Cortex of kidney (tissue), 1 donor: Measurements from ENCODE around the gene PLEKHA8.
"Not testable (repeated sequence)": the region's sequence is repeated elsewhere in the genome, so short reads cannot be mapped to it uniquely, and the experiment has no call there.

Source experiments
- DNase-seq: peaks from one replicate; lab custom pipeline; 2025; lab: John Stamatoyannopoulos, UW

The PLEKHA8 gene

DNA sequence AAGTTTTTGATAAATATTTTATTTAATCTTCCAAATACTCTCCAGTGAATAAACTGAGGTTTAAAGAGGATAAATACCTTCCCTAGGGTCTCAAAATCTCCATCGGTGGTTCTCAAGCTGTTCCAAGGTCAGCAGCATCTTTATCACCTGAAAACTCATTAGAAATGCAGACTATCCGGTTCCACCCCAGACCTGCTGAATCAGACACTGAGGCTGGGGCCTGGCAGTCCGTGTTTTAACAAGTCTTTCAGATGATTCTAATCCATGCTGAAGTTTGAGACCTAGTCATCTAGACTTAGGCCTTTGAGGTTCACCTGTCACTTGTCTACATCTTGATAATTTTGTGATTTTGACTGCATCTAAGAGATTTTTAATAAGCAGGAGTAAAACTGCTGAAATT lies 37.5 kb downstream of the PLEKHA8 start:
- DNase-seq, result no peak

- no peak for DNase-seq
Measured at GRCh38 chr7:30066687-30067086, 38.5 kb downstream of the PLEKHA8 start.

DNA sequence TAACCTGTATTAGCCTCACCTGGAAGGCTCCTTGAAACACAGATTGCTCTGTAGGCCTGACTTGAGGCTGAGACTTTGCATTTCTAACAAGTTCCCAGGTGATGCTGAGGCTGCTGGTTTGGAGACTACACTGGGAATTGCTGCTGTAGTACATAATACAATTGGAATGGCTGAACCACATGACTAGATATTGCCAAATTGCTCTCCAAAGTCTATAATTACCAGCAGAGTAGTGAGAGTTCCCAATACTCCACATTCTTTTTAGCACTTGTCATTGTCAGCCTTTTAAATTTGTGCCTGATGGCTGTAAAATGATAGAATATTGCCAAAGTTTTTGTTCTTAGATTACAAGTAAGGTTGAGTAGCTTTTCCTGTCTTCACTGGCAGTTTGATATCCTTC lies 39.9 kb downstream of the PLEKHA8 start:
- DNase-seq, result no peak

GRCh38 chr7:30069096-30069867 lies 41.1 kb downstream of the PLEKHA8 start:
- no peak for DNase-seq

- DNase-seq, result no peak
Measured at GRCh38 chr7:30070052-30070451, 41.8 kb downstream of the PLEKHA8 start.

DNA sequence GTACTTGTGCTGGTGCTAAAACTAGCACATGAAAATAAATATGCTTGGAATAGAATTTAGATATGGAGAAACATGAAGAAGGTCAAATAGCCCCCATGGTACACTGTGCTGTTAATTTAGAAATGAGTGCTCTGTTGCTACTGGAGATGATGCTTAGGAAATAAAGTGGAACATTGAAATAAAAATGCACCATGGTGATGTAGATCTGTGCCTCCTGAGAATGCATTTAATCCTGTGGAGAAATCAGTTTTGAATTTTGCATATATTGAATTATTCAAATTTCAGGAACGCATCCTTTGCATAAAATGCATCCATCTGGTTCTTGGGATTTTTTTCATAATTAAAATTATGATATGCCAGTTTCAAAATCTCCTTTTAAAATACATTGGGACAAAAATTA lies 44.5 kb downstream of the PLEKHA8 start:
- no peak for DNase-seq

DNA sequence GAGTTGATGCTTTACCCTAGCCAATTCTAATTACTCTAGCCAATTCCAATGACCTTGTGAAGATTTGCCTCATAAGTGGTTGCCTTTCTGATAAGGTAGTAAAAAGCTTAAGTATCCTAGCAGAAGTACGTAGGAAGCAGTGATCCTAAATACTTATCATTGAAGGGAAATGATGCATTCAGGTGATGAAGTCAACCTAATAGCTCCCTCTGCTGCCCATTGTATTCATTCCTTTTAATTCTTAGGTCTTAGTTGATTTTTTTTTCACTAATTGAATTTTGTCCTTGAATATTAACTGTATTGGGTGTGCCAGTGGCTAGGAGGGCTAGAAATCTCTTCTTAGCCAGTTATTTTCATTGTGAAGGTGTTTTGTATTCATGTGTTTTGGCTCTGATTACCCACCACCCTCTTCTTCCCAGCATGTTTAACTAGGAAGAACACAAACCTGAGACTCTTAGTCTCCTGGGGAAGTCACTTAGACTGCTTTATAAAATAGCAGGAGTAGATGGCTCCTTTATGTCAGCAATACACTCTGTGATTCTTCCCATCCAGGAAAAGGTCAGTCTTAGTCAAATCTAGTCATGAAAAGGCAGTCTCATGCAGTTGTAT lies 46.3 kb downstream of the PLEKHA8 start:
- no peak for DNase-seq

DNA sequence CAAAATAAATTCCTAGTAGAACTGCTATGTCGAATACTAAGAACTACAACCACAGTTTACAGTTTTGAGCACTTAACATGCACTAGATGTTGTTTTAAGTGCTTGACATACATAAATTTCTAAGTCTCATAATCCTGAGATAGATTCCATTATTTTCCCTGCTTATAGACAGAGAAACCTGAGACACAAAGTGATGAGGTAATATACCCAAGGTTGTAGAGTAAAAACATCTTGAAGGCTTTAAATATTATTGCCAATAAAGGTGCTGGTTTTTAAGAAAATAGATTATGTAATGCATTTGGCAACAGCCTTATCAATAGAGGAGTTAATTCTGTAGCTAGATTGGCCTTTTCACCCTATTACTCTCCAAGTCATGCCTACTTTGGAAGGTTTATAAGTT lies 48.2 kb downstream of the PLEKHA8 start:
- no peak for DNase-seq

DNA sequence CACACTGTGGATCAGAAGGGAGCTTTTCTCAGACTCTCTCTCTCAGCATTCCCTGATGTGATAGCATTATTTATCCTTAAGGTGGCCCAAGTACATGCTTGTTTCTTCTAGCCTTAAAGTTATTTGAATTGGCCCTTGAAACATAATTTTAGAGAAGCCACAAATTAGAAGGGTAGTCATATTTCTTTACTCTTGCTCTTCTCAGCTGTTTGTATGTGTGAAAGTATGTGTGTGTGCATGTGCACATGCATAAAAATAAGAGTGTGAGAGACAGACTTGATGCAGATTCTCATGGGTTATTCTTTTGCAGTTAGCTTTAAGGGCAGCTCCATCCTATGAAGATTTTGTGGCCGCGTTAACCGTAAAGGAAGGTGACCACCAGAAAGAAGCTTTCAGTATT lies 50.1 kb downstream of the PLEKHA8 start:
- DNase-seq, result no peak

- DNase-seq, result no peak
Measured at GRCh38 chr7:30079880-30080279, 51.7 kb downstream of the PLEKHA8 start.

DNA sequence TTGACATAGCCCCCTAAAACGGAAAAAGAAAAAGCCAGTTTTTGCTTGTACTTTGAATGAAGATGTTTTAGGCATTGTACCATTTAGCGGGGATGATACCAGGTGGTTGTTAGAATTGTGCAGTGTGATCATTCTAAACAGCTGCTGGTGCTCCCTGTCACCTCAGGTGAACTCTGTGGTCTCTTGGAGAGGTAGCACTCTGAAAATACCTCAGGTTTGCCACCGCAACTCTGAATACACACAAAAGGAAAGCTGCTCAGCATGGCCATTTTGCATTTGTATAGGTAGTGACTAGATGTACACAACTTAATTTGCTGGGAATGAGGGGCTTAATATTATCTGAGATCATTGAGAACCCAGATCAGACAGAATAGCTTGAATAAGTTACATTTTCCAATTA lies 52.6 kb downstream of the PLEKHA8 start:
- DNase-seq, result no peak

DNA sequence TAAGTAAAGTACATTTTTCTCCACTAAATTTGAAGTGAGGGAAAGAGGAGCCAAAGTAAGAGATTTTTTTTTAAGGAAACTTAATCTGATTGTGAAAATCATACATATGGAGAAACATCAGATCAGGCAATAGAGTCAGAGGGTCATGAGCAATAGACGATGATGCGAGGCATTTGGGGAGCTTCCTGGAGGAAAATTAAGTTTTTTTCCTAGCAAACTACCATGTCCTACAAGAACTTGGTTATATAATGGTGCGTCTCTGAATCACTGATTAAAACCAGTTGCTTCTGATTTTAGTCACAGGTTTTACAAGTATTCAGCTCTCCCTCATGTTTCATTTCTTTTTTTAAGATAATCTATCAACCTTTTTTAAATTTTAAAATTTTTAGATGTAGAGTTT lies 54.5 kb downstream of the PLEKHA8 start:
- DNase-seq, result no peak

DNA sequence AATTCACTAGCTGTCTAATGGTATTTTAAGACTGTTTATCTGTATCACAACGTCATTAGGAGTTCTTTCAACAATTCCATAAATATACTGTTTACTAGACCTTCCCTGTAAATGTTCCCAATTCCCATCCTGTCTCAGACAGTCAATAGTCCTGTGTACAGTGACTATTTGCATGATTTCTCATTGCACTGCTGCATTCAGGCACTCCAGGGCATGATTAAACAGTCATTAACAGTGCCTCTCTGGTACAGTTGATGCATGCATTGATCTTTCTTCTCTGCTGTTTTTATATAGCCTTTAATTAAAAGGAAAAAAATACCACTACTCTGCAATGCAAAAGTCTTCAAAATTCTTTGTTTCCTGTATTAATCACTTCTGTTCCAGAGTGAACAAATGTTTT lies 55.1 kb downstream of the PLEKHA8 start:
- no peak for DNase-seq

DNA sequence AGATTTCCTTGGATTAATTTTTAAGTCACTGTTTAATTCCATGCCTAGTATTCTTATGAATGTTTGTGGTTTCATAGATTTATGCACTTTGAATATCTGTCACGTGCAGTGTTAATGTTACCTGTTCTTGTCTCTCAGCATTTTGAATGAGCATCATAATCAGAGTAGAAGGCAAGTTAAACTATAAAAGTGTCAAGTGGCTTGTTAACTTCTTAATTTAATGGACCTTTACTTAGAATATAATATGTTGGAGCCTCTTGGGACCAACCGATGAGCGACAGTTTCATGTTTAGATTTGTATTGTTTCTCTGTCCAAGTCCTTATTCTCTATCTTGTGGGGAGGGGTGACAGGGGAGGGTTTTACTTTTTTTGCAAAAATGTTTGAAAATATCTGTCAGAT lies 56.0 kb downstream of the PLEKHA8 start:
- DNase-seq, result no peak

GRCh38 chr7:30086529-30086928 lies 58.3 kb downstream of the PLEKHA8 start:
- no peak for DNase-seq

DNA sequence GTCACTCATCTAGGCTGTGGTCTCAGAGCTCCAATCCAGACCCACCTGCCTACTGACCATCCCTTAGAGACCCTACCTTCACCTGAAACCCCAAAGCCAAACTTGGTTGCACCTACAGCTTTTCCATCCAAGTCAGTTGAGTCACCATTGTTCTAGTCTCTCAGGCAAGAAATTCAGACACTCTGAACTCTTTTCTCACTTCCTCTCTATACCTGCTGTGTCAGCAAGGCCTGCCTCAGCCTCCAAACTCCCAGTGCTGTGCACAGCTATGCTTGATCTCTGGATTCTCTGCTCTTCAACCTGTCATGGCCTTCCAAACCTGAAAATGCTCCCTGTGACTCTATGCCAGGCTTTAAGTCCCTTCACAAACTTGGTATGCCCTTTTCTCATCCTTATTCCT lies 59.2 kb downstream of the PLEKHA8 start:
- DNase-seq, result no peak

DNA sequence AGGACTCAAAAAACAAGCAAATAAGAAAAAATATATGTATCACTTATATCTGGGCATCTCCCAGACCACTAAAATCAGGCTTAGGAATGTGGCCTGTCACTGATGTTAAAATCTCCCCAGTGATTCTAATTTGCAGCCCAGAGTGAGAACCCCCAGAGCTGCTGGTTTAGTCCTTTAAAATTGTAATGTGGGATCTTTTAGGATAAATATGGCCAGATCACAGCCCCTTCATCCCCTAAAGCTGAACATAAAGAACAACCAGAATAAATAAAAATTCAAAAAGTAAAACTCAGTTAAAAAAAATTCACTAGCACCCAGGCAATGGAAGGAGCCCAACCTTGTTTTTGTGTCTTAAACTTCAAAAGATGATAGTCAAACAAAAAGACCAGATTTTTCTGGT lies 60.1 kb downstream of the PLEKHA8 start:
- no peak for DNase-seq

- DNase-seq, result no peak
Measured at GRCh38 chr7:30090111-30090510, 61.9 kb downstream of the PLEKHA8 start.

- DNase-seq, result no peak
Measured at GRCh38 chr7:30091491-30091912, 63.3 kb downstream of the PLEKHA8 start.

- no peak for DNase-seq
Measured at GRCh38 chr7:30091987-30092386, 63.8 kb downstream of the PLEKHA8 start.

- no peak for DNase-seq
Measured at GRCh38 chr7:30093420-30093952, 65.3 kb downstream of the PLEKHA8 start.

DNA sequence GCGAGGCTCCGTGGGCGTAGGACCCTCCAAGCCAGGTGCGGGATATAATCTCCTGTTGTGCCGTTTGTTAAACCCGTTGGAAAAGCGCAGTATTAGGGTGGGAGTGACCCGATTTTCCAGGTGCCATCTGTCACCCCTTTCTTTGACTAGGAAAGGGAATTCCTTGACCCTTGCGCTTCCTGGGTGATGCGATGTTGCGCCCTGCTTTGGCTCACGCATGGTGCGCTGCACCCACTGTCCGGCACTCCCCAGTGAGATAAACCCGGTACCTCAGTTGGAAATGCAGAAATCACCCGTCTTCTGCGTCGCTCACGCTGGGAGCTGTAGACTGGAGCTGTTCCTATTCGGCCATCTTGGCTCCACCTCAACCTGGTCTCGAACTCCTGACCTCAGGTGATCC lies 70.4 kb downstream of the PLEKHA8 start:
- DNase-seq, result not testable (repeated sequence)

DNA sequence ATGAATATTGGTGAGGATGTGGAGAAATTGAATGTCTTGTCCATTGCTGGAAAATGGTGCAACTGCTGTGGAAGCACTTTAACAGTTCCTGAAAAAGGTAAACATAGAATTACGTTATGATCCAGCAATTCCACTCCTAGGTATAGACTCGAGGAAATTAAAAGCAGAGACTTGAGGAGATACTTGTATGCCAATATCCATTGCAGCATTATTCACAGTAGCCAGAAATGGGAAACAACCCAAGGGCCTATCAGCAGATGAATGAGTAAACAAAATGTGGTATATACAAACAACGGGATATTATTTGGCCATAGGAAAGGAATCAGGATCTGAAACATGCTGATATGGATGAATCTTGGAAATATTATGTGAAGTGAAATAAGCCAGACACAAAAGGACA lies 74.1 kb downstream of the PLEKHA8 start:
- DNase-seq, result no peak

GRCh38 chr7:30104157-30104556 lies 75.9 kb downstream of the PLEKHA8 start:
- DNase-seq, result no peak
